Motor neuron (in vitro differentiated cells): ENCODE measurements around the gene ABCG4. TPM values are rescaled to one million over a fixed set of nuclear protein-coding genes. Genes with fewer than 3 reads are reported as not detected.
"Not testable (repeated sequence)": the region's sequence is repeated elsewhere in the genome, so short reads cannot be mapped to it uniquely, and the experiment has no call there.

Experiments
- ATAC-seq, 8 experiments: fragments of 200-7000 bp; cut with Tn5 transposase; replicated peaks in 6 of 8; 2 replicates each; pipeline ENCODE4 v1.8.0; 2021; ENCODE audit warnings: mild to moderate bottlenecking in 8 of 8, moderate library complexity in 8 of 8
- H3K27ac ChIP-seq, 2 donors: fragments of 250-450 bp; sonication (Bioruptor Pico); 2 replicates each; pipeline ENCODE4 v1.9.0; 2021; ENCODE audit warnings: antibody characterized with exemption in 2 of 2, mild to moderate bottlenecking in 2 of 2, moderate library complexity in 1 of 2
- H3K4me1 ChIP-seq, 2 donors: fragments of 250-450 bp; sonication (Bioruptor Pico); replicated peaks in 1 of 2; 2 replicates each; pipeline ENCODE4 v1.6.1; 2021; ENCODE audit warnings: antibody characterized with exemption in 2 of 2, mild to moderate bottlenecking in 2 of 2, moderate library complexity in 1 of 2
- H3K4me3 ChIP-seq, 5 donors: fragments of 250-450 bp; sonication (Bioruptor Pico); 2 replicates each; pipeline ENCODE4 v1.9.0; 2021; ENCODE audit warnings: antibody characterized with exemption in 5 of 5, mild to moderate bottlenecking in 5 of 5, moderate library complexity in 4 of 5
- WGBS, 10 experiments: fragments of 450-650 bp; shearing (Covaris generic); methylation state at CpG; one replicate each; pipeline ENCODE4 v1.0.0; 2022; 5-methylcytosine and 5-hydroxymethylcytosine counted together
- in situ Hi-C, 9 experiments: fragments of 400-800 bp; cut with MboI; loops; one replicate each; pipeline ENCODE4 v1.15.0; 2021; ENCODE audit warnings: low sequenced_read_pairs in 9 of 9, low pct_unique_long_range_greater_than_20kb in 2 of 9; ENCODE audit not compliant: unreplicated experiment in 9 of 9
- total RNA-seq, 8 experiments: library from RNA; unstranded; fragments of 300-600 nt; gene quantifications; 2 replicates each; pipeline versions ENCODE4 v1.2.3 to v1.2.4, GENCODE V29; 2022

ABCG4 gene
- total RNA-seq, 8 experiments from 2014 or later = 0.36 to 3.3 (median 1.6) TPM

DNA sequence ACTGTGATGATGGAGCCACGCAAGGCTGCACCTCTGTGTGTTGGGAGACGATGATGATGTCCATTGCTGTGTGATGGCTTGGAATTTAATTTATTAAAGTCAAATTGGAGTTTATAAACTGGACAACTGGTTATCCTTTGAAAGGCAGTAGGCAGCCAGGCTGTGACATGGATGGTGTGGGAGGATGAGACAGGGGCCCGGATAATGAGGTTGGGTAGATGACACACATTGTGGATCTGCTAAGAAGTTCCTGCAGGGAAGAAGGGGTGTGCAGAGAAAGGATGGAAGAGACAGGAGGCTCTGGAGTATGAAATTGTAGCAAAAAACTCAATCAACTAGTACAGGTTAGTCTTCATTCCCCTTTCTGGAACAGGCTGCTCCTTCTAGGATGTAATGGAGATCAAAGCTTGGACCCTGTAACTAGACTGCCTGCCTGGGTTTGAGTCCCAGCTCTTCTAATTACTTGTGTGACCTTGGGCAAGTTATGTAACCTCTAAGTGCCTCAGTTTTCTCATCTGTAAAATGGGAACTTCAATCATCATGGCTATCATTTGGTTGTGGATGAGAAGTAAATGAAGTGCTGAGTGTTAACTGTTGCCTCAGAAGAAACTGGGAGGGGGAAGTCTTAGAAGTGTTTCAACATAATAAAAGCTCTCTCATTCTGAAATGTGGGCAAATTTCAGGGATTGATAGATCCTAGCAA, 31.7 kb upstream of the ABCG4 start:
- WGBS, 10 experiments = 82 to 100% (median 100%) methylated on average over 1 to 3 of the region's 3 CpGs; no CpG with 5 or more reads in 4 of the 10 experiments
- no peak overlapping the region for H3K27ac ChIP-seq
- no peak overlapping the region for H3K4me3 ChIP-seq
- in situ Hi-C loops = loop anchor here in 1 of 9 experiments (25.0 kb wide), 1 partner anchor 220 kb away; the partner anchor contains the start of genes C1QTNF5, MFRP and RNF26
- no peak for ATAC-seq
- peaks cover 6 to 8% of the 10 kb centered on the region in 2 donors for H3K4me1 ChIP-seq

DNA sequence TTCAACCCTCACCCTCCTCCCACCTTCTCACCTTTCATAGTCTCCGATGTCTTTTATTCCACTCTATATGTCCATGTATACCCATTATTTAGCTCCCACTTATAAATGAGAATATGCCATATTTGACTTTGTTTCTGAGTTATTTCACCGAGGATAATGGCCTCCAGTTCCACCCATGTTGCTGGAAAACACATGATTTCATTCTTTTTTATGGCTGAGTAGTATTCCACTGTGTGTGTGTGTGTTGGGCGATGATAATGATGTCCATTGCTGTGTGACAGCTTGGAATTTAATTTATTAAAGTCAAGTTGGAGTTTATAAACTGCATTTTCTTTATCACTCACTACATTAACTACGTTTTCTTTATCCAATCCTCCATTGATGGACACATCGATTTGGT, 30.6 kb upstream of the ABCG4 start:
- ATAC-seq = no peak
- Histone ChIP-seq H3K4me1 (peaks cover 10 to 14% of the 10 kb centered on the region in 2 donors), H3K4me3 (no peak overlapping the region), H3K27ac (no peak overlapping the region)
- WGBS, 10 experiments = 91 to 100% (median 95%) methylated on average over 2 to 5 of the region's 5 CpGs; no CpG with 5 or more reads in 1 of the 10 experiments
- in situ Hi-C loops = loop anchor here in 1 of 9 experiments (25.0 kb wide), 1 partner anchor 219 kb away; the partner anchor contains the start of genes C1QTNF5, MFRP and RNF26

DNA sequence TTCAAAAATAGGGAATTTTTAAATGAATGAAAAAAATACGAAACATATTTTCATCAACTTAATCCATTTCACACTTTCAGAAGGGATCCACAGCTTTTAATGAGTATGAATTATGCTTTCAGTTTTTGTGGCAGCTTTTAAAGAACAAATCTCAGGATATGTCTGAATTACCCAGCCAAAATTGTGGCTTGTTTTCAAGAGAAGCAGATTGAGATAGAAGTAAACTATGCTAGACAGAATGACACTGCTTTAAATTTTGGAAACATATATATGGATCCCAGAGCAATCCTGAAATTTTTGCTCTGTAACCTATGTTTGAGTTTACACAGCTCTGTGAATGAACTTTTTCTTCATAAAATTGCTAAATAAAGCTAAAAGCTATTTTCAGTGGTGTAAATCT, 29.9 kb upstream of the ABCG4 start:
- no peak for ATAC-seq
- WGBS, 10 experiments = 11 to 100% (median 89%) methylated on average over 1 of the region's 1 CpG; no CpG with 5 or more reads in 1 of the 10 experiments
- peaks cover 10 to 14% of the 10 kb centered on the region in 2 donors for H3K4me1 ChIP-seq
- no peak overlapping the region for H3K4me3 ChIP-seq
- in situ Hi-C loops = loop anchor here in 1 of 9 experiments (25.0 kb wide), 1 partner anchor 218 kb away; the partner anchor contains the start of genes C1QTNF5, MFRP and RNF26
- no peak overlapping the region for H3K27ac ChIP-seq

DNA sequence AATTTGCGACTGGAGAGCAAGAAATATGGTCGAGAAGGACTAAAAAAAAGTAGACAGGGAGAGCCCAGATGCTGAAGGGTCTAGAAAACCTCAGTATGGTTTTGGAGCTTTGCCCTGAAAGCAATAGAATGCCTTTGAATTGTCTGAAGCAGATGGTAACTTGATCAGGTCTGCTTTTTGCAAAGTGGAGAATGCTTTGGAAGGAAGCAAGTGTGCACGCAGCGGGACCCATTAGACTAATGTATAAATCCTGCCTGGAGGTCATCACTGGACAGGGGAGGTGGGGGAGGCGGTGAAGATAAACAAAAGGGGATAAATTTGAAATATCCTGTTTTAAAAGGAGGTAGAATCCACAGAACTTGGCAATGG, 28.2 kb upstream of the ABCG4 start:
- in situ Hi-C loops = loop anchor here in 1 of 9 experiments (25.0 kb wide), 1 partner anchor 217 kb away; the partner anchor contains the start of genes C1QTNF5, MFRP and RNF26
- Histone ChIP-seq H3K27ac (peak overlapping the region; percentile 71 to 75), H3K4me3 (peak overlapping the region; percentile 28 to 40 (median 39)), H3K4me1 (peaks cover 10 to 14% of the 10 kb centered on the region in 2 donors)
- peak; percentile 1 to 9 (median 5) for ATAC-seq
- 0 to 46% (median 9%) methylated on average over 1 to 5 of the region's 5 CpGs for WGBS, 10 experiments

DNA sequence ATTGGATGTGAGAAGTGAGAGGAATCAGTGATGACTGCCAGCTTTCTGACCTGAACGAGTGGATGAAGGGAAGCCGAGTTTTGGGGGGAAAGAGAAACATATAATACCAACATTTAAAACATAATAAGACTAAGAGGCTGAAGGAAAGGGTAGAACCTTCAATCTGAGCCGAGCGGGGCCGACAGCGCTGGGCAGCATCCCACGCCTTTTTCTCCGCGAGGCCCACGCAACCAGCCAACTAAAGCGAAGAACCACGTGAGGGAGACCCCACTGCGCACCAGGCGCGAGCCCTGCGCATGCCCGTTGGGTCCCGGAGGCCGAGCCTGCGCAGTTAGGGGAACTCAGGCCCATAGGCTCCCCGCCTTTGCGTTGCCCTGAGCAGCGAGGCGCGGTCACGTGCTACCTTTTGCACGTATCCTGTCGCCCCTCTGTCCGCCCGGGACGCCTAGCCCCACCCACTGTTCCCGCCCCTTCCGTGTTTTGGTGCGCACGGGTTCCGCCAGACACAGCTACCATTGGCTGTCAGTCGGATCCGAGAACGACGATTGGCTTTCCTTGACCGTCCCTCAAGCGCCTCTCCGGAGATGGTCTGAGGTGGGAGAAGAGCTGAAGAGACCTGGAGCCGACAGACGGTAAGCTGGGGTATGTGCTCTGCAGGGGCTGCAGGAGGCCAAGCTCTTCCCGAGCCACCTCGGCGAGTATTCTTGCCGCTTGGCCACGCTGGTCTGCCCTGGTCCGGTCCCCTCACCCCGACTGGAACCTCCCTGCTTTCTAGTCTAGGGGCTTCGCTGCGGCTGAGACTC, 27.6 kb upstream of the ABCG4 start, which contains the start of gene HINFP:
Gene HINFP, plus strand, starts transcription at position 573 of the 803 bp plus-strand sequence. CDS start 5,365 bp downstream, outside the sequence.
- Histone ChIP-seq H3K27ac (peak within 1 kb of the TSS; percentile 71 to 80), H3K4me1 (peaks cover 10 to 14% of the 10 kb centered on the region in 2 donors), H3K4me3 (peak within 1 kb of the TSS; percentile 60 to 93 (median 71))
- peak; percentile 92 to 96 (median 95) for ATAC-seq
- 0 to 8% (median 0%) methylated on average over 2 to 19 of the region's 54 CpGs; no CpG with 5 or more reads in 3 of the 10 experiments for WGBS, 10 experiments
- in situ Hi-C loops = loop anchor here in 1 of 9 experiments (25.0 kb wide), 1 partner anchor 216 kb away; the partner anchor contains the start of genes C1QTNF5, MFRP and RNF26

DNA sequence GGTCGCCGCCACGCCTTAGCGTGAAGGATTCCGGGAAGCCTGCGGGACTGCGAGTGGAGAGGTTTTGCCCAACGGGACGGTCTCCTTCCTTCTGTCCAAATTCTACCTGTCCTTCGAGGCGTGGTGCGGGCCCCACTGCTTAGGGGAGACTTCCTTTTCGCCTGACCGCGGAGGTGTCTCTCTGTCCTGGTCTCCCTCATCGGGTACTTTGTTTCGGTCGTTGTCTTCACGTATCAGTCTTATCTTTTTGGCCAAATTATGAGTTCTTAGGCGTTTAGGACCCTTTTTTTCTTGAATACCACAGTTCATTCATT, 27.1 kb upstream of the ABCG4 start:
- 0 to 1% (median 0%) methylated on average over 1 to 16 of the region's 20 CpGs; no CpG with 5 or more reads in 3 of the 10 experiments for WGBS, 10 experiments
- peak overlapping the region; percentile 60 to 93 (median 71) for H3K4me3 ChIP-seq
- peak overlapping the region; percentile 52 to 80 for H3K27ac ChIP-seq
- in situ Hi-C loops = loop anchor here in 1 of 9 experiments (25.0 kb wide), 1 partner anchor 216 kb away; the partner anchor contains the start of genes C1QTNF5, MFRP and RNF26
- peaks cover 10 to 14% of the 10 kb centered on the region in 2 donors for H3K4me1 ChIP-seq
- ATAC-seq = no peak

DNA sequence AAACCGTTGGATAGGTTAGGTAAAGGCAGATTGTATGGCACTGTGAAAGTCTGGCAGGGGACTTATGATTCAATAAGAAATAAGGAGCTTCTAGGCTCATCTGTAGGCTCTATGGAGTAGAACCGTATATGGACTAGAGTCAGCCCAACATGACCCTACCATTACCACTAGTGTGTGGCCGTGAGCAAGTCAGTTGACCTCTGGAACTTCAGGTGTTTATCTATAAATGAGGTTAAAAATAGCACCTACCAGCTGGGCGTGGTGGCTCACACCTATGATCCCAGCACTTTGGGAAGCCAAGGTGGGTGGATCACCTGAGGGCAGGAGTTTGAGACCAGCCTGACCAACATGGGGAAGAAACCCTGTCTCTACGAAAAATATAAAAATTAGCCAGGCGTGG, 23.0 kb upstream of the ABCG4 start:
- no peak overlapping the region for H3K27ac ChIP-seq
- H3K4me1 ChIP-seq = peaks cover 4 to 6% of the 10 kb centered on the region in 2 donors
- no peak overlapping the region for H3K4me3 ChIP-seq
- in situ Hi-C loops = no loop called here
- WGBS, 10 experiments = 87 to 100% (median 94%) methylated on average over 1 to 5 of the region's 6 CpGs; no CpG with 5 or more reads in 1 of the 10 experiments
- ATAC-seq = no peak

DNA sequence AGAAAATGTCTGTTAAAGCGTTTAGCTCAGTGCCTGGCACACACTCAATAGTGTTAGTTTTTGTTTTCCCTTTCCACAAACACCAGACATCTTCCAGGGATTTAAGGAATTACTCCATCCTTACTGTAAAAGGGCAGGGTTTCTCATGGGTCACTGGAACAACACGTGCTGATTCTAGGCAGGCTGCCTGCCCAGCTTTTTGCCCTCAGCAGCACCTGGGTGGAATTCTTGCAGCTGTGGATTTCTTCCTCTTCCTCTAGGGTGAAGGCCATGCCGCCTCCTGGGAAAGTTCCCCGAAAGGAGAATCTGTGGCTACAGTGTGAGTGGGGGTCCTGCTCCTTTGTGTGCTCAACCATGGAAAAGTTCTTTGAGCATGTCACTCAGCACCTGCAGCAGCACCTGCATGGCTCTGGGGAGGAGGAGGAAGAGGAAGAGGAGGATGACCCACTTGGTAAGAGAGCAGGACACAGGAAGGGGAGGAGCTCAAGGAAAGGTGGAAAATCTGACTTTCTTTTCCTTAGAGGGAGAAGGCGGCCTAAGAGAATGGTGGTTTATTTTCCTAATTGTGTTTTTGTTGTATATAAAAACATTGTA, 22.1 kb upstream of the ABCG4 start:
- 42 to 100% (median 69%) methylated on average over 2 to 5 of the region's 5 CpGs; no CpG with 5 or more reads in 3 of the 10 experiments for WGBS, 10 experiments
- Histone ChIP-seq H3K4me3 (no peak overlapping the region), H3K4me1 (peaks cover 4 to 6% of the 10 kb centered on the region in 2 donors), H3K27ac (no peak overlapping the region)
- ATAC-seq = no peak
- in situ Hi-C loops = no loop called here

DNA sequence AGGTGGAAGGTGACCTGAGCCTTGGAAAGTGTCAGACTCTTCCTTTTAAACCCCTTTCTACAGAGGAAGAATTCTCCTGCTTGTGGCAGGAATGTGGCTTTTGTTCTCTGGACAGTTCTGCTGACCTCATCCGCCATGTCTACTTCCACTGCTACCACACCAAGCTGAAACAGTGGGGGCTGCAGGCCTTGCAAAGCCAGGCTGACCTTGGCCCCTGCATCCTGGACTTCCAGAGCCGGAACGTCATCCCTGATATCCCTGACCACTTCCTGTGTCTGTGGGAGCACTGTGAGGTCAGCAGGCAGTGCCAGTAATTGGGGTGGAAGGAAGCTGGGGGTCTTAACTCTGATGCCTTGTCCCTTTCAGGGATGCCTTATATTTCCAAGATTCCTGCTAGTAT, 18.2 kb upstream of the ABCG4 start:
- in situ Hi-C loops = no loop called here
- no peak for ATAC-seq
- Histone ChIP-seq H3K4me1 (no peaks in the 10 kb centered on the region), H3K27ac (no peak overlapping the region), H3K4me3 (no peak overlapping the region)
- WGBS, 10 experiments = 40 to 100% (median 83%) methylated on average over 1 to 2 of the region's 3 CpGs; no CpG with 5 or more reads in 3 of the 10 experiments

DNA sequence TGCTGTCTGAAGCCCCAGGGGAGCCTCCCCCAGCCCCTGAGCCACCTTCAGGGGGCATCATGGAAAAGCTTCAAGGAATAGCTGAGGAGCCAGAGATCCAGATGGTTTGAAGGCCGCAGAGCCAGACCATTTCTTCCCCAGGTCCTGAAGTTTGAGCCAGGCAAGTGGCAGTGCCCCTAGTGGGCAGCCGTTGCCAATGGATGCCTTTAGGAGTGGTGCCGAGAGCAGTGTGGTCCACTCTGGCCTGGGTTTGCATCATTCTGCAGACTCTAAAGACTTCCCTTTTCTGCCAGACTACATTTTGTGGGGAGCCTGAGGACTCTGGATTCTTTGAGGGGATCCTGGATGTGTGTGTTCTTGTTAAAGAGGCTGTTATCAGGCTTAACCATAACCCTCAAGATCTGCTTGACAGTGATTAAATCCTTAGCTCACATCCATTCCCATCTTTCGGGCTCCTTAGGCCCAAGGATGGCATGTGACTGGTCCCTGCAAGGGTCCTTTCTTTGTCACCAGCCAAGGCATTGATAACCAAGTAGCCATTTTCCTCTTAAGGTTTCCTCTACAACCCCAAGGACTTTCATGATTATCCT, 14.4 kb upstream of the ABCG4 start:
- in situ Hi-C loops = no loop called here
- peak in 5 of 8 experiments; percentile 45 to 72 (median 48) for ATAC-seq
- H3K4me3 ChIP-seq = no peak overlapping the region
- no peak overlapping the region for H3K27ac ChIP-seq
- no peaks in the 10 kb centered on the region for H3K4me1 ChIP-seq
- WGBS, 10 experiments = 79 to 83% (median 83%) methylated on average over 1 to 3 of the region's 4 CpGs; no CpG with 5 or more reads in 7 of the 10 experiments

DNA sequence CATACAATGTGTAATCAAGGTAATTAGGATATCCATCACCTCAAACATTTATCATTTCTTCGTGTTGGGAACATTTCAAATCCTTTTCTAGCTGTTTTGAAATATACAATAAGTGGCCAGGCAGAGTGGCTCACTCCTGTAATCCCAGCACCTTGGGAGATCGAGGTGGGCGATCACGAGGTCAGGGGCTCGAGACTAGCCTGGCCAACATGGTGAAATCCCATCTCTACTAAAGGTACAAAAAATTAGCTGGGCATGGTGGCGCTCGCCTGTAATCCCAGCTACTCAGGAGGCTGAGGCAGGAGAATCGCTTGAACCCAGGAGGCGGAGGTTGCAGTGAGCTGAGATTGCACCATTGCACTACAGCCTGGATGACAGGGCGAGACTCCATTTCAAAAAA, 9.6 kb upstream of the ABCG4 start:
- 0 to 94% (median 79%) methylated on average over 1 to 10 of the region's 10 CpGs for WGBS, 10 experiments
- H3K27ac ChIP-seq, in situ Hi-C loops, H3K4me1 ChIP-seq, ATAC-seq, H3K4me3 ChIP-seq: not testable (repeated sequence)

DNA sequence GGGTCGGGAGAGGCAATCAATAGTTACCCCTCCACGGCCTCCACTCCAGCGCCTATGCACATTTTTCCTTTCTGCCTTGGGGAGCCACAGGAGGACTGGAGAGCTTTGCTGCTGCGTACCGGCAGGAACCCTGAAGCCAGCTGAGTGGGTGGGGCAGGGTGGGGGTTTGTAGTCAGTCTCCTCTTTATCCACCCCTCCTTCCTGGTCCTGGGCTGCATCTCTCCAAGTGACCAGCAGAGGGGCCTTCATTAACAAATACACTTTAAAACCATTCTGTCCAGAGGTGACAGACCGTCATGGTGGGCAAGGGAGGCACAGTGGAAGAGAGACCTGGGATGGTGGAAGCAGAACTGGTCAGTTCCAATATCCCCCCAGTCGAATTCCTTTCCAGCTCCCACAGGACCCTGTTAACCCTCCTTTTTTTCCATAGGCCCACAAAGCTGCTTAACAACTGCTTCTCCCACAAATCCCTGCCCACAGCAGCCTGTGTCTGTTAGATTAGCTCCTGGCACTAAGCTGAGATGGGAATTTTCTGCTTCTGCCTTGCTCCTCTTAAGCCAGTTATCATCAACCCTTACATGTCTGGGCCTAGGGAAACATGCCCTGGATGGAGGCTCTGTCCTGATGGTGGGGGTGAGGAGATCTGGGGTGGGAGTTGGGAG, 3.9 kb upstream of the ABCG4 start:
- in situ Hi-C loops = no loop called here
- Histone ChIP-seq H3K27ac (no peak overlapping the region), H3K4me1 (peaks cover 3 to 7% of the 10 kb centered on the region in 2 donors), H3K4me3 (no peak overlapping the region)
- WGBS, 10 experiments = 0 to 83% (median 20%) methylated on average over 1 to 4 of the region's 7 CpGs; no CpG with 5 or more reads in 5 of the 10 experiments
- peak; percentile 49 to 94 (median 68) for ATAC-seq
